HG03039 (cell line): ENCODE results near the gene CNTROB.

ENCODE experiments used
- ATAC-seq: cut with Tn5 transposase; IDR thresholded peaks from one replicate; pipeline ENCODE4 v1.9.1; 2021; ENCODE audit warnings: mild to moderate bottlenecking, moderate library complexity; ENCODE audit not compliant: unreplicated experiment

The CNTROB gene

GRCh38 chr17:7982666-7983065 lies 50.7 kb downstream of the CNTROB start:
- no peak for ATAC-seq

- no peak for ATAC-seq
Observed at GRCh38 chr17:7984904-7985303, 52.9 kb downstream of the CNTROB start.

GRCh38 chr17:7987112-7987893 lies 55.3 kb downstream of the CNTROB start:
- ATAC-seq, result no peak

GRCh38 chr17:7988750-7989178 lies 56.8 kb downstream of the CNTROB start:
- ATAC-seq, result no peak

- peak; percentile 78 for ATAC-seq
Observed at GRCh38 chr17:7989781-7990655, 58.0 kb downstream of the CNTROB start.

- ATAC-seq, result no peak
Observed at GRCh38 chr17:7992516-7992915, 60.5 kb downstream of the CNTROB start.

GRCh38 chr17:7992924-7993323 lies 60.9 kb downstream of the CNTROB start:
- ATAC-seq, result no peak

- no peak for ATAC-seq
Observed at GRCh38 chr17:7993972-7994589, 62.1 kb downstream of the CNTROB start.

GRCh38 chr17:7995724-7996123 lies 63.7 kb downstream of the CNTROB start:
- no peak for ATAC-seq

GRCh38 chr17:7997186-7997585 lies 65.2 kb downstream of the CNTROB start:
- ATAC-seq, result no peak
